Astrocyte (in vitro differentiated cells and primary cell): ENCODE data around the gene IGF2BP2.
"Not testable (repeated sequence)": the region's sequence is repeated elsewhere in the genome, so short reads cannot be mapped to it uniquely, and the experiment has no call there.

Experiments used
- EZH2 ChIP-seq: IDR thresholded peaks from 2 replicates; pipeline ENCODE4 v1.6.1; 2012; ENCODE audit warnings: mild to moderate bottlenecking, low read length, inconsistent platforms; ENCODE audit not compliant: insufficient read depth
- TF ChIP-seq, protein P1 (sequence below): IDR thresholded peaks from 2 replicates; pipeline ENCODE4 v1.5.1; 2011; ENCODE audit warnings: low read depth, mild to moderate bottlenecking, inconsistent platforms, low read length, moderate library complexity; ENCODE audit not compliant: insufficient read depth

DNA sequence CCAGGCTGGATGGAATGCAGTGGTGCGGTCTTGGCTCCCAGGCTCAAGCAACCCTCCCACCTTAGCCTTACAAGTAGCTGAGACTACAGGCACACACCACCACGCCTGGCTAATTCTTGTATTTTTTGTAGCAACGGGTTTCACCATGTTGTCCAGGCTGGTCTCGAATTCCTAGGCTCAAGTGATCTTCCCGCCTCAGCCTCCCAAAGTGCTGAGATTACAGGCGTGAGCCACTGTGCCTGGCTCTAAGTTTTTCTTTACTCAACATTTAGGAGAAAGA, 26.1 kb downstream of the IGF2BP2 start:
- TF ChIP-seq EZH2 = not testable (repeated sequence)
- TF ChIP-seq, protein P1, sequence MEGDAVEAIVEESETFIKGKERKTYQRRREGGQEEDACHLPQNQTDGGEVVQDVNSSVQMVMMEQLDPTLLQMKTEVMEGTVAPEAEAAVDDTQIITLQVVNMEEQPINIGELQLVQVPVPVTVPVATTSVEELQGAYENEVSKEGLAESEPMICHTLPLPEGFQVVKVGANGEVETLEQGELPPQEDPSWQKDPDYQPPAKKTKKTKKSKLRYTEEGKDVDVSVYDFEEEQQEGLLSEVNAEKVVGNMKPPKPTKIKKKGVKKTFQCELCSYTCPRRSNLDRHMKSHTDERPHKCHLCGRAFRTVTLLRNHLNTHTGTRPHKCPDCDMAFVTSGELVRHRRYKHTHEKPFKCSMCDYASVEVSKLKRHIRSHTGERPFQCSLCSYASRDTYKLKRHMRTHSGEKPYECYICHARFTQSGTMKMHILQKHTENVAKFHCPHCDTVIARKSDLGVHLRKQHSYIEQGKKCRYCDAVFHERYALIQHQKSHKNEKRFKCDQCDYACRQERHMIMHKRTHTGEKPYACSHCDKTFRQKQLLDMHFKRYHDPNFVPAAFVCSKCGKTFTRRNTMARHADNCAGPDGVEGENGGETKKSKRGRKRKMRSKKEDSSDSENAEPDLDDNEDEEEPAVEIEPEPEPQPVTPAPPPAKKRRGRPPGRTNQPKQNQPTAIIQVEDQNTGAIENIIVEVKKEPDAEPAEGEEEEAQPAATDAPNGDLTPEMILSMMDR = not testable (repeated sequence)
